Right lung (tissue), 5 donors: ENCODE results near the gene KLHDC3. TPM values are rescaled to one million over a fixed set of nuclear protein-coding genes. Genes with fewer than 3 reads are reported as not detected.
"Not testable (repeated sequence)": the region's sequence is repeated elsewhere in the genome, so short reads cannot be mapped to it uniquely, and the experiment has no call there.

Experiments
- DNase-seq, 2 donors: peaks; one replicate each; pipeline ENCODE4 v3.0.0-alpha.2; 2013
- polyA plus RNA-seq, 5 donors: library from polyadenylated mRNA; unstranded; fragments of 120-200 nt; gene quantifications; one replicate each; pipeline versions ENCODE4 v1.2.1 to v1.2.3, GENCODE V29; 2013; ENCODE audit warnings: inconsistent platforms in 1 of 5, low replicate concordance in 1 of 5; ENCODE audit not compliant: insufficient read length in 5 of 5, insufficient read depth in 1 of 5

KLHDC3 gene
- polyA plus RNA-seq, 5 donors, result 94.1 to 113 (median 101) TPM

GRCh38 chr6:42984924-42985475 lies 29.0 kb upstream of the KLHDC3 start:
- DNase-seq, result no peak

- DNase-seq, result peak in 1 of 2 donors; percentile 24
Measured at GRCh38 chr6:42987533-42988451, 26.3 kb upstream of the KLHDC3 start.

- DNase-seq, result no peak
Measured at GRCh38 chr6:42988486-42989020, 25.5 kb upstream of the KLHDC3 start.

- DNase-seq, result no peak
Measured at GRCh38 chr6:42989923-42990322, 24.1 kb upstream of the KLHDC3 start.

- no peak for DNase-seq
Measured at GRCh38 chr6:42993445-42993844, 20.6 kb upstream of the KLHDC3 start.

GRCh38 chr6:42996513-42996912 lies 17.5 kb upstream of the KLHDC3 start:
- no peak for DNase-seq

GRCh38 chr6:42998205-42998604 lies 15.8 kb upstream of the KLHDC3 start:
- DNase-seq, result not testable (repeated sequence)

GRCh38 chr6:43001843-43002242 lies 12.2 kb upstream of the KLHDC3 start:
- no peak for DNase-seq

- no peak for DNase-seq
Measured at GRCh38 chr6:43005844-43006243, 8.2 kb upstream of the KLHDC3 start.

- DNase-seq, result no peak
Measured at GRCh38 chr6:43006251-43006650, 7.8 kb upstream of the KLHDC3 start.

- DNase-seq, result no peak
Measured at GRCh38 chr6:43007126-43007525, 6.9 kb upstream of the KLHDC3 start.

GRCh38 chr6:43009124-43009523 lies 4.9 kb upstream of the KLHDC3 start:
- no peak for DNase-seq

GRCh38 chr6:43011207-43011606 lies 2.8 kb upstream of the KLHDC3 start:
- no peak for DNase-seq

- DNase-seq, result no peak
Measured at GRCh38 chr6:43012364-43012763, 1.7 kb upstream of the KLHDC3 start.

- peak in 1 of 2 donors; percentile 2 for DNase-seq
Measured at GRCh38 chr6:43013097-43013842, 779 bp upstream of the KLHDC3 start.

- peak in 1 of 2 donors; percentile 7 for DNase-seq
Measured at GRCh38 chr6:43014434-43014909, 423 bp downstream of the KLHDC3 start.

GRCh38 chr6:43016176-43016942 lies 2.3 kb downstream of the KLHDC3 start:
- no peak for DNase-seq

GRCh38 chr6:43016943-43017334 lies 2.9 kb downstream of the KLHDC3 start:
- DNase-seq, result no peak

GRCh38 chr6:43019152-43019551 lies 5.1 kb downstream of the KLHDC3 start:
- no peak for DNase-seq

- DNase-seq, result no peak
Measured at GRCh38 chr6:43020052-43020705, 6.1 kb downstream of the KLHDC3 start.

- DNase-seq, result no peak
Measured at GRCh38 chr6:43020847-43021246, 6.8 kb downstream of the KLHDC3 start.
